Superior temporal gyrus (tissue), 1 donor: ENCODE measurements around the gene SUMO3.

Experiments
- DNase-seq: peaks from one replicate; pipeline ENCODE4 v3.0.0-alpha.2; 2016; ENCODE audit errors: extremely low spot score

Gene SUMO3

GRCh38 chr21:44831227-44831860 lies 13.5 kb upstream of the SUMO3 start:
- no peak for DNase-seq

GRCh38 chr21:44829507-44830092 lies 11.7 kb upstream of the SUMO3 start:
- no peak for DNase-seq

GRCh38 chr21:44828362-44829056 lies 10.6 kb upstream of the SUMO3 start:
- DNase-seq: no peak

- no peak for DNase-seq
Measured at GRCh38 chr21:44823179-44823660, 5.4 kb upstream of the SUMO3 start.

GRCh38 chr21:44822484-44823178 lies 4.8 kb upstream of the SUMO3 start:
- no peak for DNase-seq

- no peak for DNase-seq
Measured at GRCh38 chr21:44820851-44821250, 3.0 kb upstream of the SUMO3 start.

- no peak for DNase-seq
Measured at GRCh38 chr21:44819283-44820243, 1.7 kb upstream of the SUMO3 start.

- DNase-seq: no peak
Measured at GRCh38 chr21:44818640-44819011, 764 bp upstream of the SUMO3 start.

GRCh38 chr21:44817506-44817880 lies 369 bp downstream of the SUMO3 start:
- peak; percentile 78 for DNase-seq

GRCh38 chr21:44816761-44817505 lies 929 bp downstream of the SUMO3 start:
- no peak for DNase-seq

GRCh38 chr21:44815852-44816628 lies 1.8 kb downstream of the SUMO3 start:
- no peak for DNase-seq

GRCh38 chr21:44815225-44815624 lies 2.6 kb downstream of the SUMO3 start:
- DNase-seq: no peak

GRCh38 chr21:44814498-44815023 lies 3.3 kb downstream of the SUMO3 start:
- no peak for DNase-seq

GRCh38 chr21:44813727-44814126 lies 4.1 kb downstream of the SUMO3 start:
- no peak for DNase-seq

- DNase-seq: no peak
Measured at GRCh38 chr21:44813149-44813548, 4.7 kb downstream of the SUMO3 start.

GRCh38 chr21:44812640-44813039 lies 5.2 kb downstream of the SUMO3 start:
- DNase-seq: no peak

- no peak for DNase-seq
Measured at GRCh38 chr21:44810779-44811178, 7.1 kb downstream of the SUMO3 start.

- no peak for DNase-seq
Measured at GRCh38 chr21:44805859-44806258, 12.0 kb downstream of the SUMO3 start.

- no peak for DNase-seq
Measured at GRCh38 chr21:44805226-44805625, 12.6 kb downstream of the SUMO3 start.

- no peak for DNase-seq
Measured at GRCh38 chr21:44804762-44805161, 13.1 kb downstream of the SUMO3 start.
